Measurements from ENCODE around the gene PTPRR. TPM values are rescaled to one million over a fixed set of nuclear protein-coding genes. Genes with fewer than 3 reads are reported as not detected.

The PTPRR gene
- 0.51 and 1.5 TPM in 2 replicates for total RNA-seq (2012; rRNA removed)

- Histone ChIP-seq H3K9me3 (replicated peaks; ENCODE audit: low read length) (no peaks in the 10 kb centered on the region), H3K27me3 (ENCODE audit: control insufficient read depth, insufficient read depth, low read length) (peaks cover 41% of the 10 kb centered on the region), H3K36me3 (ENCODE audit: insufficient read depth, low read length) (no peaks in the 10 kb centered on the region), H3K4me1 (ENCODE audit: control insufficient read depth, insufficient read depth, low read length) (no peaks in the 10 kb centered on the region), H3K4me3 (ENCODE audit: low read length) (peak within 1 kb of the TSS; percentile 54), H3K4me2 (ENCODE audit: low read length) (peak within 1 kb of the TSS; percentile 80), H3K9ac (ENCODE audit: low read depth, low read length) (no peak within 1 kb of the TSS)
Measured at GRCh38 chr12:70920251-70920851, at the start of gene PTPRR. Gene PTPRR (minus strand): TSS chr12:70920738. CDS start chr12:70920390, 348 bp downstream.

- Histone ChIP-seq H3K36me3 (ENCODE audit: insufficient read depth, low read length) (no peaks in the 10 kb centered on the region), H3K9ac (ENCODE audit: low read depth, low read length) (no peak overlapping the region), H3K4me3 (ENCODE audit: low read length) (no peak overlapping the region), H3K9me3 (replicated peaks; ENCODE audit: low read length) (no peaks in the 10 kb centered on the region), H3K4me1 (ENCODE audit: control insufficient read depth, insufficient read depth, low read length) (peaks cover 10% of the 10 kb centered on the region), H3K27me3 (ENCODE audit: control insufficient read depth, insufficient read depth, low read length) (no peaks in the 10 kb centered on the region), H3K4me2 (ENCODE audit: low read length) (no peak overlapping the region)
Measured at GRCh38 chr12:70966996-70967790, 46.7 kb upstream of the PTPRR start.

- Histone ChIP-seq H3K4me3 (ENCODE audit: low read length) (no peak overlapping the region), H3K27me3 (ENCODE audit: control insufficient read depth, insufficient read depth, low read length) (no peaks in the 10 kb centered on the region), H3K36me3 (ENCODE audit: insufficient read depth, low read length) (no peaks in the 10 kb centered on the region), H3K9me3 (replicated peaks; ENCODE audit: low read length) (no peaks in the 10 kb centered on the region), H3K4me2 (ENCODE audit: low read length) (no peak overlapping the region), H3K4me1 (ENCODE audit: control insufficient read depth, insufficient read depth, low read length) (peaks cover 2% of the 10 kb centered on the region), H3K9ac (ENCODE audit: low read depth, low read length) (no peak overlapping the region)
Measured at GRCh38 chr12:70966046-70966445, 45.5 kb upstream of the PTPRR start.

GRCh38 chr12:70964867-70965510 is 44.5 kb upstream of the PTPRR start:
- no peak overlapping the region for H3K9ac ChIP-seq (ENCODE audit: low read depth, low read length)

GRCh38 chr12:70963081-70963660 is 42.6 kb upstream of the PTPRR start:
- no peaks in the 10 kb centered on the region for H3K27me3 ChIP-seq (ENCODE audit: control insufficient read depth, insufficient read depth, low read length)
- no peaks in the 10 kb centered on the region for H3K9me3 ChIP-seq (replicated peaks; ENCODE audit: low read length)
- no peak overlapping the region for H3K9ac ChIP-seq (ENCODE audit: low read depth, low read length)
- H3K4me1 ChIP-seq (ENCODE audit: control insufficient read depth, insufficient read depth, low read length), result no peaks in the 10 kb centered on the region
- no peaks in the 10 kb centered on the region for H3K36me3 ChIP-seq (ENCODE audit: insufficient read depth, low read length)
- no peak overlapping the region for H3K4me3 ChIP-seq (ENCODE audit: low read length)
- no peak overlapping the region for H3K4me2 ChIP-seq (ENCODE audit: low read length)

More at GRCh38 chr12:70964867-70965510, 44.5 kb upstream of the PTPRR start:
- no peaks in the 10 kb centered on the region for H3K27me3 ChIP-seq (ENCODE audit: control insufficient read depth, insufficient read depth, low read length)
- no peak overlapping the region for H3K4me2 ChIP-seq (ENCODE audit: low read length)
- no peaks in the 10 kb centered on the region for H3K36me3 ChIP-seq (ENCODE audit: insufficient read depth, low read length)
- H3K9me3 ChIP-seq (replicated peaks; ENCODE audit: low read length), result no peaks in the 10 kb centered on the region
- H3K4me1 ChIP-seq (ENCODE audit: control insufficient read depth, insufficient read depth, low read length), result no peaks in the 10 kb centered on the region
- no peak overlapping the region for H3K4me3 ChIP-seq (ENCODE audit: low read length)

- Histone ChIP-seq H3K4me1 (ENCODE audit: control insufficient read depth, insufficient read depth, low read length) (no peaks in the 10 kb centered on the region), H3K9ac (ENCODE audit: low read depth, low read length) (no peak overlapping the region), H3K9me3 (replicated peaks; ENCODE audit: low read length) (no peaks in the 10 kb centered on the region), H3K36me3 (ENCODE audit: insufficient read depth, low read length) (no peaks in the 10 kb centered on the region), H3K27me3 (ENCODE audit: control insufficient read depth, insufficient read depth, low read length) (no peaks in the 10 kb centered on the region), H3K4me3 (ENCODE audit: low read length) (no peak overlapping the region), H3K4me2 (ENCODE audit: low read length) (no peak overlapping the region)
Measured at GRCh38 chr12:70962226-70962794, 41.8 kb upstream of the PTPRR start.

- H3K4me3 ChIP-seq (ENCODE audit: low read length), result no peak overlapping the region
- no peak overlapping the region for H3K4me2 ChIP-seq (ENCODE audit: low read length)
- H3K36me3 ChIP-seq (ENCODE audit: insufficient read depth, low read length), result no peaks in the 10 kb centered on the region
- no peaks in the 10 kb centered on the region for H3K4me1 ChIP-seq (ENCODE audit: control insufficient read depth, insufficient read depth, low read length)
- no peak overlapping the region for H3K9ac ChIP-seq (ENCODE audit: low read depth, low read length)
- H3K27me3 ChIP-seq (ENCODE audit: control insufficient read depth, insufficient read depth, low read length), result no peaks in the 10 kb centered on the region
- H3K9me3 ChIP-seq (replicated peaks; ENCODE audit: low read length), result no peaks in the 10 kb centered on the region
Measured at GRCh38 chr12:70960484-70960883, 39.9 kb upstream of the PTPRR start.

- H3K9ac ChIP-seq (ENCODE audit: low read depth, low read length), result no peak overlapping the region
- no peaks in the 10 kb centered on the region for H3K9me3 ChIP-seq (replicated peaks; ENCODE audit: low read length)
- H3K36me3 ChIP-seq (ENCODE audit: insufficient read depth, low read length), result no peaks in the 10 kb centered on the region
- no peaks in the 10 kb centered on the region for H3K27me3 ChIP-seq (ENCODE audit: control insufficient read depth, insufficient read depth, low read length)
- H3K4me3 ChIP-seq (ENCODE audit: low read length), result no peak overlapping the region
- H3K4me1 ChIP-seq (ENCODE audit: control insufficient read depth, insufficient read depth, low read length), result no peaks in the 10 kb centered on the region
- H3K4me2 ChIP-seq (ENCODE audit: low read length), result no peak overlapping the region
Measured at GRCh38 chr12:70955415-70955814, 34.9 kb upstream of the PTPRR start.

- Histone ChIP-seq H3K27me3 (ENCODE audit: control insufficient read depth, insufficient read depth, low read length) (no peaks in the 10 kb centered on the region), H3K4me2 (ENCODE audit: low read length) (no peak overlapping the region), H3K4me1 (ENCODE audit: control insufficient read depth, insufficient read depth, low read length) (peaks cover 2% of the 10 kb centered on the region), H3K9me3 (replicated peaks; ENCODE audit: low read length) (no peaks in the 10 kb centered on the region), H3K9ac (ENCODE audit: low read depth, low read length) (no peak overlapping the region), H3K36me3 (ENCODE audit: insufficient read depth, low read length) (no peaks in the 10 kb centered on the region), H3K4me3 (ENCODE audit: low read length) (no peak overlapping the region)
Measured at GRCh38 chr12:70950451-70950850, 29.9 kb upstream of the PTPRR start.

GRCh38 chr12:70948976-70949336 is 28.4 kb upstream of the PTPRR start:
- no peak overlapping the region for H3K4me2 ChIP-seq (ENCODE audit: low read length)
- no peaks in the 10 kb centered on the region for H3K9me3 ChIP-seq (replicated peaks; ENCODE audit: low read length)
- H3K36me3 ChIP-seq (ENCODE audit: insufficient read depth, low read length), result no peaks in the 10 kb centered on the region
- H3K4me1 ChIP-seq (ENCODE audit: control insufficient read depth, insufficient read depth, low read length), result peaks cover 2% of the 10 kb centered on the region
- H3K4me3 ChIP-seq (ENCODE audit: low read length), result no peak overlapping the region
- no peak overlapping the region for H3K9ac ChIP-seq (ENCODE audit: low read depth, low read length)
- no peaks in the 10 kb centered on the region for H3K27me3 ChIP-seq (ENCODE audit: control insufficient read depth, insufficient read depth, low read length)

- H3K9ac ChIP-seq (ENCODE audit: low read depth, low read length), result no peak overlapping the region
- no peaks in the 10 kb centered on the region for H3K9me3 ChIP-seq (replicated peaks; ENCODE audit: low read length)
- H3K4me1 ChIP-seq (ENCODE audit: control insufficient read depth, insufficient read depth, low read length), result peaks cover 2% of the 10 kb centered on the region
- no peak overlapping the region for H3K4me2 ChIP-seq (ENCODE audit: low read length)
- H3K27me3 ChIP-seq (ENCODE audit: control insufficient read depth, insufficient read depth, low read length), result no peaks in the 10 kb centered on the region
- H3K36me3 ChIP-seq (ENCODE audit: insufficient read depth, low read length), result no peaks in the 10 kb centered on the region
- H3K4me3 ChIP-seq (ENCODE audit: low read length), result no peak overlapping the region
Measured at GRCh38 chr12:70948236-70948975, 27.9 kb upstream of the PTPRR start.

All from skeletal muscle satellite cell (primary cell).